GM19240 (cell line): Measurements from ENCODE around the gene TUBB8B.
"Not testable (repeated sequence)": the region's sequence is repeated elsewhere in the genome, so short reads cannot be mapped to it uniquely, and the experiment has no call there.

Source experiments
- DNase-seq: peaks from one replicate; pipeline ENCODE4 v3.0.0; 2011; ENCODE audit warnings: low spot score; ENCODE audit not compliant: insufficient read length

Gene TUBB8B

DNA sequence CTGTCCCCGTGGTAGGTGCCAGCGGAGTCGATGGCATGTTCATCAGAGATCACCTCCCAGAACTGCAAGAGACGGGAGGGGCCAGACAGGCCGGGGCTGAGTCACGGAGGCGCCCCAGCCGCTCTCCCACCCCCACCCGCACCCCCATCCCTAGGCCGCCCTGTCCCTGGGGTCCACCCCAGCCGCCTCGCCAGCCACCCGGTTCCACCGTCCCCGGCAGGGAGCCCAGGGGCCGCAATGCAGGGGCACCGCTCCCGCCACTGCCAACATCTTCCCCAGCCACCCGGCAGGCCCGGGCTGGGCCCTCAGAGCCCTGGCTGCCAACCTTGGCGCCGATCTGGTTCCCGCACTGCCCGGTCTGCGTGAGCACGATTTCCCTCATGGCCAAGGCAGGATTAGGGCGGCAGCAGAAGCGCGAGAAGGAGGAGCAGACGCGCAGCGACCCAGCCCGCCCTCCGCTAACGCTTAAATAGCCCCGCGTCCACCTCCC is at the start of gene TUBB8B:
TSS of gene TUBB8B (minus strand) at position 440 of the 490 bp plus-strand sequence. CDS start at position 382, 58 bp downstream.
- not testable (repeated sequence) for DNase-seq

GRCh38 chr18:97252-97914 is 48.0 kb upstream of the TUBB8B start:
- DNase-seq = not testable (repeated sequence)

DNA sequence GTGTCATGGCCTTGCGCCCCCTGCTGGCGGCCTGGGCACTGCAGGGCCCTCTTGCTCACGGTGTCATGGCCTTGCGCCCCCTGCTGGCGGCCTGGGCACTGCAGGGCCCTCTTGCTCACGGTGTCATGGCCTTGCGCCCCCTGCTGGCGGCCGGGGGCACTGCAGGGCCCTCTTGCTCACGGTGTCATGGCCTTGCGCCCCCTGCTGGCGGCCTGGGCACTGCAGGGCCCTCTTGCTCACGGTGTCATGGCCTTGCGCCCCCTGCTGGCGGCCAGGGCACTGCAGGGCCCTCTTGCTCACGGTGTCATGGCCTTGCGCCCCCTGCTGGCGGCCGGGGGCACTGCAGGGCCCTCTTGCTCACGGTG is 47.3 kb upstream of the TUBB8B start:
- not testable (repeated sequence) for DNase-seq

- not testable (repeated sequence) for DNase-seq
Observed at GRCh38 chr18:96101-96766, 46.8 kb upstream of the TUBB8B start.

DNA sequence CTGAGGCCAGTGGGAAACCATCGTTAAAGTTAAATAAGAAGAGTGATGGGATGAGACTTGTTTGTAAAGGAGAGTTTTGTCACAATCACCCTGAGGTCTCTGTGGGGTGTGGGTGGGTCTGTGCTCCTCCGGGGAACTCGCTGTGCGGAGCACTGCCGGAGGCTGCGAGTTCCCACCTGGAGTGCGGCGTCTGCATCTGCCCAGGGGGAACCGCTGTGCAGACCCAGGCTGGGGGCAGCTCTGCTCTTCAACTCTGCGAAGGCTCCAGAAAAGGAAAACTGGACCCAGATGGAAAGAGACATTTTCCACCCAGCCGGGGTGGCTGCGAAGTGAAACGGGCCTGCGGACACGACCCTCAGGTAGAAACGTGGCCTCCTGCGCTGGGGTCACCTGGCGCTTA is 46.2 kb upstream of the TUBB8B start:
- DNase-seq = not testable (repeated sequence)

GRCh38 chr18:93897-94408 is 44.5 kb upstream of the TUBB8B start:
- DNase-seq = not testable (repeated sequence)

- DNase-seq = not testable (repeated sequence)
Observed at GRCh38 chr18:91561-91960, 42.1 kb upstream of the TUBB8B start.

DNA sequence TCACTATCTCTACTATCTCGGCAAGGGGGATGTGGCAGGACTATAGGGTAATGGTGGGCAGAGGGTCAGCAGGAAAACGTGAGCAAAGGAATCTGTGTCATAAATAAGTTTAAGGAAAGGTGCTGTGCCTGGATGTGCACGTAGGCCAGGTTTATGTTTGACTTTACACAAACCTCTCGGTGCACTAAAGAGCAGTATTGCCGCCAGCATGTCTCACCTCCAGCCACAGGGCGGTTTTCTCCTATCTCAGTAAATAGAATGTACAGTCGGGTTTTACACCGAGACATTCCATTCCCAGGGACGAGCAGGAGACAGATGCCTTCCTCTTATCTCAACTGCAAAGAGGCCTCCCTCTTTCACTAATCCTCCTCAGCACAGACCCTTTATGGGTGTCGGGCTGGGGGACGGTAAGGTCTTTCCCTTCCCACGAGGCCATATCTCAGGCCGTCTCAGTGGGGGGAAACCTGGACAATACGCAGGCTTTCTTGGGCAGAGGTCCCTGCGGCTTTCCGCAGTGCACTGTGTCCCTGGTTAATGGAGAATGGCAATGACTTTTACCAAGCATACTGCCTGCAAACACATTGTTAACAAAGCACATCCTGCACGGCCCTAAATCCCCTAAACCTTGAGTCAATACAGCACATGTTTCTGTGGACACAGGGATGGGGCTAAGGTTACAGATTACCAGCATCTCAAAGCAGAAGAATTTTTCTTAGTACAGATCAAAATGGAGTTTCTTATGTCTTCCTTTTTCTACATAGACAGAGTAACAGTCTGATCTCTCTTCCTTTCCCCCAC is 41.2 kb upstream of the TUBB8B start:
- DNase-seq = not testable (repeated sequence)

DNA sequence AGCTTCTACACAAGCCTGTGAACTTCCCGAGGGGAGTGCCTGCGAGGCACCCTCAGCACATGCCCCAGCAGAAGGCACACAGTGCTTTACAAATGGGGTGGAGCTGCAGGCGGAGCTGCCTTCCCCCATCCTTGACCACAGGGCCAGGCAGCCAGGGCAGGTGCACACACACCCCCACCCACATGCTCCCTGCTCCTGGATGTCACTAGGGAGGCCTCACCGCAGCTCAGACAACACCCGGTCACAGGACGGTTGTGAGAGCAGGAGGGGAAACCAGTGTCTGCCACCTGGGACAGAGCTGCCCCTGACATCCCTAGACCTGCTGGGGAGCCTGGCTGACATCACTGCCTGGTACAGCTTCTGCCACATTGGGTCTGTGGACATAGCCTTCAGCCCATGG is 39.7 kb upstream of the TUBB8B start:
- not testable (repeated sequence) for DNase-seq

GRCh38 chr18:84801-85200 is 35.4 kb upstream of the TUBB8B start:
- not testable (repeated sequence) for DNase-seq

- not testable (repeated sequence) for DNase-seq
Observed at GRCh38 chr18:82626-83209, 33.3 kb upstream of the TUBB8B start.

DNA sequence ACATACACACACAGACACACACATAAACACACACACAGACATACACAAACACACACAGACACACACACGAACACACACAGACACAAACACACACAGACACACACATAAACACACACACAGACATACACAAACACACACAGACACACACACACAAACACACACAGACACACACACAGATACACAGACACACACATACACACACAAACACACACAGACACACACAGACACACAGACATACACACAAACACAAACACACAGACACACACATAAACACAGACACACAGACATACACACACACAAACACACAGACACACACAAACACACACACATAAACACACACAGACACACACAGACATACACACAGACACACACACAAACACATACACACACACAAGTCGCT is 31.5 kb upstream of the TUBB8B start:
- DNase-seq = not testable (repeated sequence)

- not testable (repeated sequence) for DNase-seq
Observed at GRCh38 chr18:80202-80601, 30.8 kb upstream of the TUBB8B start.

- DNase-seq = not testable (repeated sequence)
Observed at GRCh38 chr18:75525-76160, 26.2 kb upstream of the TUBB8B start.

DNA sequence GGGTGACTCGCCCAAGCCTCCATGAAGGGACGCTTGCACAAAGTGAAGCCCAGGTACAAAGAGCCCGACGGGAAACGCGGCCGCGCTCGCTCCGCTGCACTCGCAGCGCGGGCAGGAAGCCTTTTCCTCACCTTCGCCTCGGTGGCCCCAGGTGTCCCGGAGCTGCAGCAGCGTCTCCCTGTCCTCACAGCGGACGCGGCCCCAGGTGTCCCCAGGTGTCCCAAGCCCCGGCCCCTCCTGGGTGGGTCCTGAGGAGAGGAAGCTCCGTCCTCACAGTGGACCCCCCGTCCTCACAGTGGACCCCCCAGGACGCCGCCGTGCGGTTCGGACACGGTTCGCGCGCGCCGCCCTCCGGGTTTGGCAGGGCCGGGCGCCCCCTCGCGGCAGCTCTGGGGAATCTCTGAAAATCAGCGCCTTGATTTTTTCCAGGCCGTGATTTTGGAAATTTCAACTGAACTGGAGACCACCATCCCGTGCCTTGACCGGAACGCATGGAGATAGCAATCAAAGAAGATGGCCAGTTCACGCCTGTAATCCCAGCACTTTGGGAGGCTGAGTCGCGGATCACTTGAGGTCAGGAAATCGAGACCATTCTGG is 23.9 kb upstream of the TUBB8B start:
- DNase-seq = not testable (repeated sequence)

DNA sequence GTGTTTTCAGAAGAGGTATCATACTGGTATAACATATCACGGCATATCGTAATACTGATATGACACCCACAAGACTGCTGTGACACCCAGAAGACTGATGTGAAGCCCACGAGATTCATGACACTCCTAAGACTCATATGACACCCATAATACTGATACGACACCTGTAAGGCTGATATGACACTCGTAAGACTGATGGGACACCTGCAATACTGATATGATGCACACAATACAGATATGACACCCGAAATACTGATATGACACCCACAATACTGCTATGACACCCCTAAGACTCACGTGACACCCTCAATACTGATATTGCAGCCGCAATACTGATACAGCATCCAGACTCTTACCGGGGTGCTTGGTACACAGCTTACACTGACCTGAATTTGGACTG is 18.3 kb upstream of the TUBB8B start:
- DNase-seq = not testable (repeated sequence)

DNA sequence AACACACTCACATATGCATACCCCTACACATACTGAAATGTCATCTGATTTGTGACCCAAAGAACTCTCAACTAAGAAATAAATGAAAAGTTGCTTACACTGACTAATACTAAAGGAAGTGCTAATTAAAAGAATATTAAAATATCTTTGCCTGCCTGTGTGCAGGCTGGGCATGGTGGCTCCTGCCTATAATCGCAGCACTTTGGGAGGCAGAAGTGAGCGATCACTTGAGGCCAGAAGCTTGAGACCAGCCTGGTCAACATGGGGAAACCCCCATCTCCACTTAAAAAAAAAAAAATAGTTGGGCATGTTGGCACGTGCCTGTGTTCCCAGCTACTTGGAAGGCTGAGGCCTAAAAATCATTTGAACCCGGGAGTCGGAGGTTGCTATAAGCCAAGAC is 14.9 kb upstream of the TUBB8B start:
- DNase-seq = not testable (repeated sequence)

- DNase-seq = not testable (repeated sequence)
Observed at GRCh38 chr18:63656-64055, 14.2 kb upstream of the TUBB8B start.

GRCh38 chr18:54388-54787 is 5.0 kb upstream of the TUBB8B start:
- not testable (repeated sequence) for DNase-seq

GRCh38 chr18:48696-49095 is 719 bp downstream of the TUBB8B start:
- not testable (repeated sequence) for DNase-seq
